DMS53 (cell line): ENCODE measurements around the gene MYOD1.

Source experiments
- DNase-seq: peaks from one replicate; lab custom pipeline; 2025; lab: John Stamatoyannopoulos, UW

Gene MYOD1

GRCh38 chr11:17719028-17719937 is at the start of gene MYOD1:
Gene MYOD1, plus strand, starts transcription at chr11:17719571. Its CDS starts 212 bp downstream, at chr11:17719783.
- peak; percentile 70 for DNase-seq

- no peak for DNase-seq
Observed at GRCh38 chr11:17672469-17672868, 46.9 kb upstream of the MYOD1 start.

- no peak for DNase-seq
Observed at GRCh38 chr11:17673951-17674350, 45.4 kb upstream of the MYOD1 start.

GRCh38 chr11:17682848-17683247 is 36.5 kb upstream of the MYOD1 start:
- DNase-seq, result no peak

GRCh38 chr11:17683377-17684161 is 35.8 kb upstream of the MYOD1 start:
- DNase-seq, result peak; percentile 34

- no peak for DNase-seq
Observed at GRCh38 chr11:17684550-17684949, 34.8 kb upstream of the MYOD1 start.

GRCh38 chr11:17686231-17686980 is 33.0 kb upstream of the MYOD1 start:
- no peak for DNase-seq

- DNase-seq, result no peak
Observed at GRCh38 chr11:17687946-17688670, 31.3 kb upstream of the MYOD1 start.

GRCh38 chr11:17691550-17691949 is 27.8 kb upstream of the MYOD1 start:
- no peak for DNase-seq

- DNase-seq, result no peak
Observed at GRCh38 chr11:17691976-17692375, 27.4 kb upstream of the MYOD1 start.

- no peak for DNase-seq
Observed at GRCh38 chr11:17692931-17693330, 26.4 kb upstream of the MYOD1 start.

- no peak for DNase-seq
Observed at GRCh38 chr11:17693531-17693930, 25.8 kb upstream of the MYOD1 start.

- no peak for DNase-seq
Observed at GRCh38 chr11:17694494-17695110, 24.8 kb upstream of the MYOD1 start.

- DNase-seq, result peak; percentile 53
Observed at GRCh38 chr11:17695454-17696441, 23.6 kb upstream of the MYOD1 start.

GRCh38 chr11:17696741-17697140 is 22.6 kb upstream of the MYOD1 start:
- DNase-seq, result no peak

GRCh38 chr11:17697175-17697949 is 22.0 kb upstream of the MYOD1 start:
- DNase-seq, result no peak

- peak; percentile 36 for DNase-seq
Observed at GRCh38 chr11:17699147-17700114, 19.9 kb upstream of the MYOD1 start.

- DNase-seq, result no peak
Observed at GRCh38 chr11:17700991-17701390, 18.4 kb upstream of the MYOD1 start.
